Esophagus squamous epithelium (tissue), 4 donors: ENCODE data around the gene VEPH1.

Source experiments
- POLR2A ChIP-seq, 4 donors: fragments of 450-650 bp; IDR thresholded peaks; one replicate each; pipeline ENCODE4 v1.6.1; 2017; ENCODE audit warnings: antibody characterized with exemption in 4 of 4, mild to moderate bottlenecking in 4 of 4, moderate library complexity in 3 of 4
- TF ChIP-seq, protein P1 (sequence below), 6 experiments: fragments of 450-650 bp in 4 of 6; fragments of 200-600 bp in 2 of 6; sonication (generic) in 2 of 6; IDR thresholded peaks; one replicate each; pipeline ENCODE4 v1.5.1; 2016 to 2019; ENCODE audit warnings: antibody characterized with exemption in 6 of 6, mild to moderate bottlenecking in 4 of 6, moderate library complexity in 4 of 6

DNA sequence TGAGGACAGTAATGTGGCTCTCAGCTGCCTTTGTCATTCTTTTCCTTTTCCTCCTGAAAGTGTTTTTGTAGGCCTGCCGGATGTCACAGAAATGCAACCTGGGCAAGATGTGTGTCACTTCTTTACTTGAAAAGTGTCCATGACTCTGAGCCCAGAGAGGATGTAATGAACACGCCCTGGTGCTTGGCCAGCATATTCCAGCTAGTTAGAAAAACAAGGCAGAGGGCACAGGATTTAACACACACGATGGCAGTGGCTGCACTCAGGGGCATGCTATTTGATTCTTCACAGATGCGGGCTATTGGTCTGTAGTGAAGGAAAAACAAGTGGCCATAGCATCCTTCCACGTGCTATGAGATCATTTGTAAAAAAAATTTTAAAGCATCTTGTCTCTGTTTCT, 96.8 kb downstream of the VEPH1 start:
- TF ChIP-seq, protein P1, sequence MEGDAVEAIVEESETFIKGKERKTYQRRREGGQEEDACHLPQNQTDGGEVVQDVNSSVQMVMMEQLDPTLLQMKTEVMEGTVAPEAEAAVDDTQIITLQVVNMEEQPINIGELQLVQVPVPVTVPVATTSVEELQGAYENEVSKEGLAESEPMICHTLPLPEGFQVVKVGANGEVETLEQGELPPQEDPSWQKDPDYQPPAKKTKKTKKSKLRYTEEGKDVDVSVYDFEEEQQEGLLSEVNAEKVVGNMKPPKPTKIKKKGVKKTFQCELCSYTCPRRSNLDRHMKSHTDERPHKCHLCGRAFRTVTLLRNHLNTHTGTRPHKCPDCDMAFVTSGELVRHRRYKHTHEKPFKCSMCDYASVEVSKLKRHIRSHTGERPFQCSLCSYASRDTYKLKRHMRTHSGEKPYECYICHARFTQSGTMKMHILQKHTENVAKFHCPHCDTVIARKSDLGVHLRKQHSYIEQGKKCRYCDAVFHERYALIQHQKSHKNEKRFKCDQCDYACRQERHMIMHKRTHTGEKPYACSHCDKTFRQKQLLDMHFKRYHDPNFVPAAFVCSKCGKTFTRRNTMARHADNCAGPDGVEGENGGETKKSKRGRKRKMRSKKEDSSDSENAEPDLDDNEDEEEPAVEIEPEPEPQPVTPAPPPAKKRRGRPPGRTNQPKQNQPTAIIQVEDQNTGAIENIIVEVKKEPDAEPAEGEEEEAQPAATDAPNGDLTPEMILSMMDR (IDR thresholded peaks at IDR 0.05), result no peak
- TF ChIP-seq POLR2A (IDR thresholded peaks at IDR 0.05), result no peak
